Thymus (tissue), 11 donors: Measurements from ENCODE around the gene RASGRF1. TPM values are rescaled to one million over a fixed set of nuclear protein-coding genes. Genes with fewer than 3 reads are reported as not detected.

ENCODE experiments used
- DNase-seq, 9 donors: peaks; one replicate each; pipeline ENCODE4 v3.0.0-alpha.2; 2013; ENCODE audit warnings: low spot score in 9 of 9, low read depth in 6 of 9, missing footprints in 1 of 9
- H3K27ac ChIP-seq, 2 donors: one replicate each; pipeline ENCODE4 v1.5.1; 2013; ENCODE audit warnings: control low read depth in 1 of 2, low read depth in 1 of 2, low read length in 1 of 2, mild to moderate bottlenecking in 1 of 2, moderate library complexity in 1 of 2
- H3K27me3 ChIP-seq, 2 donors: one replicate each; pipeline ENCODE4 v1.5.1; 2013; ENCODE audit warnings: low read length in 1 of 2; ENCODE audit not compliant: control insufficient read depth in 2 of 2, insufficient read depth in 1 of 2
- H3K36me3 ChIP-seq, 2 donors: one replicate each; pipeline ENCODE4 v1.5.1; 2013; ENCODE audit warnings: low read length in 1 of 2, mild to moderate bottlenecking in 1 of 2, moderate library complexity in 1 of 2; ENCODE audit not compliant: control insufficient read depth in 2 of 2, insufficient read depth in 2 of 2
- H3K4me1 ChIP-seq, 2 donors: one replicate each; pipeline ENCODE4 v1.5.1; 2013; ENCODE audit warnings: low read length in 2 of 2; ENCODE audit not compliant: control insufficient read depth in 2 of 2, insufficient read depth in 2 of 2
- H3K4me3 ChIP-seq, 2 donors: one replicate each; pipeline ENCODE4 v1.5.1; 2013; ENCODE audit warnings: low read length in 2 of 2, control low read depth in 1 of 2, mild to moderate bottlenecking in 1 of 2
- H3K9me3 ChIP-seq, 2 donors: one replicate each; pipeline ENCODE4 v1.5.1; 2013; ENCODE audit warnings: low read length in 1 of 2, mild to moderate bottlenecking in 1 of 2; ENCODE audit not compliant: control insufficient read depth in 2 of 2, insufficient read depth in 1 of 2
- whole genome bisulfite sequencing: extraction: QIAGEN DNeasy Blood & Tissue Kit; methylation state at CpG from one replicate; pipeline ENCODE4 v1.1.7; 2013; 5-methylcytosine and 5-hydroxymethylcytosine counted together
- polyA plus RNA-seq: library from polyadenylated mRNA; stranded (reverse); fragments of 200-250 nt; gene quantifications from one replicate; pipeline ENCODE4 v1.2.3, GENCODE V29; 2013
- total RNA-seq: library from RNA; stranded (reverse); fragments of 120-200 nt; gene quantifications from one replicate; pipeline ENCODE4 v1.2.4, GENCODE V29; 2013
- donor health status: healthy.

Gene RASGRF1
- total and polyA plus RNA-seq, 2 donors: 0.47 to 0.52 TPM

- Histone ChIP-seq H3K9me3 (no peaks in the 10 kb centered on the region), H3K36me3 (no peaks in the 10 kb centered on the region), H3K4me1 (no peaks in the 10 kb centered on the region), H3K27me3 (no peaks in the 10 kb centered on the region), H3K4me3 (no peak overlapping the region), H3K27ac (no peak overlapping the region)
- 95% methylated on average over 7 of the region's 7 CpGs for WGBS
- DNase-seq: no peak
Observed at GRCh38 chr15:79017953-79018352, 72.6 kb downstream of the RASGRF1 start.

GRCh38 chr15:79016527-79017170 lies 73.9 kb downstream of the RASGRF1 start:
- Histone ChIP-seq H3K9me3 (no peaks in the 10 kb centered on the region), H3K36me3 (no peaks in the 10 kb centered on the region), H3K27ac (no peak overlapping the region), H3K4me1 (no peaks in the 10 kb centered on the region), H3K4me3 (no peak overlapping the region), H3K27me3 (no peaks in the 10 kb centered on the region)
- 94% methylated on average over 10 of the region's 10 CpGs for WGBS
- no peak for DNase-seq

GRCh38 chr15:79015416-79015815 lies 75.2 kb downstream of the RASGRF1 start:
- Histone ChIP-seq H3K27ac (no peak overlapping the region), H3K4me1 (no peaks in the 10 kb centered on the region), H3K4me3 (no peak overlapping the region), H3K9me3 (no peaks in the 10 kb centered on the region), H3K27me3 (no peaks in the 10 kb centered on the region), H3K36me3 (no peaks in the 10 kb centered on the region)
- no peak for DNase-seq
- 97% methylated on average over 3 of the region's 3 CpGs for WGBS

- no peak for DNase-seq
- Histone ChIP-seq H3K4me3 (no peak overlapping the region), H3K4me1 (no peaks in the 10 kb centered on the region), H3K27ac (no peak overlapping the region), H3K27me3 (no peaks in the 10 kb centered on the region), H3K36me3 (no peaks in the 10 kb centered on the region), H3K9me3 (no peaks in the 10 kb centered on the region)
- WGBS: 95% methylated on average over 2 of the region's 2 CpGs
Observed at GRCh38 chr15:79010278-79010677, 80.3 kb downstream of the RASGRF1 start.

GRCh38 chr15:79009379-79009778 lies 81.2 kb downstream of the RASGRF1 start:
- no peak for DNase-seq
- Histone ChIP-seq H3K4me1 (peaks cover 0 to 6% of the 10 kb centered on the region in 2 donors), H3K27ac (no peak overlapping the region), H3K9me3 (no peaks in the 10 kb centered on the region), H3K27me3 (no peaks in the 10 kb centered on the region), H3K36me3 (no peaks in the 10 kb centered on the region), H3K4me3 (no peak overlapping the region)
- WGBS: 89% methylated on average over 4 of the region's 4 CpGs

GRCh38 chr15:79008659-79009058 lies 81.9 kb downstream of the RASGRF1 start:
- Histone ChIP-seq H3K27me3 (no peaks in the 10 kb centered on the region), H3K27ac (no peak overlapping the region), H3K4me3 (no peak overlapping the region), H3K36me3 (no peaks in the 10 kb centered on the region), H3K4me1 (peaks cover 0 to 6% of the 10 kb centered on the region in 2 donors), H3K9me3 (no peaks in the 10 kb centered on the region)
- no peak for DNase-seq
- 94% methylated on average over 10 of the region's 10 CpGs for WGBS

GRCh38 chr15:79007066-79007465 lies 83.5 kb downstream of the RASGRF1 start:
- no peaks in the 10 kb centered on the region for H3K36me3 ChIP-seq
- peaks cover 0 to 6% of the 10 kb centered on the region in 2 donors for H3K4me1 ChIP-seq

GRCh38 chr15:79006071-79006470 lies 84.5 kb downstream of the RASGRF1 start:
- H3K27me3 ChIP-seq: no peaks in the 10 kb centered on the region
- no peaks in the 10 kb centered on the region for H3K9me3 ChIP-seq
- H3K36me3 ChIP-seq: no peaks in the 10 kb centered on the region
- WGBS: 96% methylated on average over 16 of the region's 16 CpGs
- no peak overlapping the region for H3K27ac ChIP-seq
- peaks cover 0 to 6% of the 10 kb centered on the region in 2 donors for H3K4me1 ChIP-seq
- H3K4me3 ChIP-seq: no peak overlapping the region
- DNase-seq: no peak

More at GRCh38 chr15:79007066-79007465, 83.5 kb downstream of the RASGRF1 start:
- WGBS: 62% methylated on average over 3 of the region's 3 CpGs
- DNase-seq: peak in 2 of 9 donors; percentile 32 to 33
- H3K9me3 ChIP-seq: no peaks in the 10 kb centered on the region
- H3K4me3 ChIP-seq: no peak overlapping the region
- no peak overlapping the region for H3K27ac ChIP-seq
- no peaks in the 10 kb centered on the region for H3K27me3 ChIP-seq

- no peaks in the 10 kb centered on the region for H3K27me3 ChIP-seq
- DNase-seq: peak in 1 of 9 donors; percentile 45
- 36% methylated on average over 6 of the region's 6 CpGs for WGBS
- H3K4me3 ChIP-seq: no peak overlapping the region
- no peaks in the 10 kb centered on the region for H3K36me3 ChIP-seq
- no peaks in the 10 kb centered on the region for H3K9me3 ChIP-seq
- H3K4me1 ChIP-seq: peaks cover 0 to 6% of the 10 kb centered on the region in 2 donors
- H3K27ac ChIP-seq: no peak overlapping the region
Observed at GRCh38 chr15:79004336-79004735, 86.2 kb downstream of the RASGRF1 start.
